Peyer's patch (tissue), 4 donors: Measurements from ENCODE around the gene HLCS. TPM values are rescaled to one million over a fixed set of nuclear protein-coding genes. Genes with fewer than 3 reads are reported as not detected.

Experiments used
- DNase-seq, 3 donors: peaks; one replicate each; pipeline ENCODE4 v3.0.0-alpha.2; 2017 to 2019
- H3K27ac ChIP-seq, 4 donors: fragments of 200-600 bp; sonication (generic); one replicate each; pipeline ENCODE4 v1.5.1; 2016 to 2019
- H3K27me3 ChIP-seq, 2 donors: fragments of 200-600 bp; sonication (generic); one replicate each; pipeline ENCODE4 v1.5.1; 2019
- H3K36me3 ChIP-seq, 3 donors: fragments of 200-600 bp; sonication (generic); one replicate each; pipeline ENCODE4 v1.5.1; 2016 to 2019
- H3K4me1 ChIP-seq, 4 donors: fragments of 200-600 bp; sonication (generic); one replicate each; pipeline ENCODE4 v1.5.1; 2016 to 2019
- H3K4me3 ChIP-seq, 4 donors: fragments of 200-600 bp; sonication (generic); 1 replicate in 3 of 4; 2 replicates in 1 of 4; pipeline ENCODE4 v1.5.1; 2016 to 2019; ENCODE audit warnings: mild to moderate bottlenecking in 1 of 4
- H3K9me3 ChIP-seq, 4 donors: fragments of 200-600 bp; sonication (generic); one replicate each; pipeline ENCODE4 v1.5.1; 2016 to 2019; ENCODE audit warnings: mild to moderate bottlenecking in 1 of 4
- CTCF ChIP-seq, 6 experiments: fragments of 450-650 bp in 4 of 6; fragments of 200-600 bp in 2 of 6; sonication (generic) in 1 of 6; IDR thresholded peaks; one replicate each; pipeline ENCODE4 v1.5.1; 2017 to 2019; ENCODE audit warnings: antibody characterized with exemption in 6 of 6, mild to moderate bottlenecking in 3 of 6, moderate library complexity in 1 of 6
- POLR2A ChIP-seq, 2 donors: fragments of 450-650 bp; IDR thresholded peaks; one replicate each; pipeline ENCODE4 v1.5.1; 2017; ENCODE audit warnings: antibody characterized with exemption in 2 of 2, mild to moderate bottlenecking in 2 of 2, moderate library complexity in 2 of 2
- total RNA-seq, 4 donors: library from RNA; depleted of rRNA; stranded (reverse); fragments of >200 nt; gene quantifications; one replicate each; pipeline ENCODE4 v1.1.0, GENCODE V29; 2016

The HLCS gene
- total RNA-seq, 4 donors from 2014 or later: 14.9 to 27.9 (median 24.3) TPM

- Histone ChIP-seq H3K4me1 (no peaks in the 10 kb centered on the region), H3K27me3 (no peaks in the 10 kb centered on the region), H3K27ac (no peak overlapping the region), H3K36me3 (no peaks in the 10 kb centered on the region), H3K9me3 (no peaks in the 10 kb centered on the region), H3K4me3 (no peak overlapping the region)
- no peak for DNase-seq
- TF ChIP-seq POLR2A (IDR thresholded peaks at IDR 0.05): no peak
- no peak for TF ChIP-seq CTCF (IDR thresholded peaks at IDR 0.05)
Measured at GRCh38 chr21:36848730-36849274, 117.7 kb downstream of the HLCS start.

- TF ChIP-seq POLR2A (IDR thresholded peaks at IDR 0.05) (no peak), CTCF (IDR thresholded peaks at IDR 0.05) (no peak)
- no peaks in the 10 kb centered on the region for H3K4me1 ChIP-seq
- no peak overlapping the region for H3K27ac ChIP-seq
- no peaks in the 10 kb centered on the region for H3K27me3 ChIP-seq
- no peak for DNase-seq
- H3K9me3 ChIP-seq: no peaks in the 10 kb centered on the region
- no peaks in the 10 kb centered on the region for H3K36me3 ChIP-seq
- H3K4me3 ChIP-seq: no peak overlapping the region
Measured at GRCh38 chr21:36847189-36847588, 119.3 kb downstream of the HLCS start.

GRCh38 chr21:36846631-36847030 is 119.8 kb downstream of the HLCS start:
- Histone ChIP-seq H3K4me1 (no peaks in the 10 kb centered on the region), H3K9me3 (no peaks in the 10 kb centered on the region), H3K4me3 (no peak overlapping the region), H3K27ac (no peak overlapping the region), H3K27me3 (no peaks in the 10 kb centered on the region), H3K36me3 (no peaks in the 10 kb centered on the region)
- DNase-seq: no peak
- no peak for TF ChIP-seq POLR2A (IDR thresholded peaks at IDR 0.05)
- TF ChIP-seq CTCF (IDR thresholded peaks at IDR 0.05): no peak

- Histone ChIP-seq H3K4me1 (no peaks in the 10 kb centered on the region), H3K27me3 (no peaks in the 10 kb centered on the region), H3K27ac (no peak overlapping the region), H3K9me3 (no peaks in the 10 kb centered on the region), H3K4me3 (no peak overlapping the region), H3K36me3 (no peaks in the 10 kb centered on the region)
- TF ChIP-seq CTCF (IDR thresholded peaks at IDR 0.05): no peak
- no peak for TF ChIP-seq POLR2A (IDR thresholded peaks at IDR 0.05)
- DNase-seq: no peak
Measured at GRCh38 chr21:36845790-36846189, 120.7 kb downstream of the HLCS start.

- Histone ChIP-seq H3K9me3 (no peaks in the 10 kb centered on the region), H3K4me1 (no peaks in the 10 kb centered on the region), H3K27me3 (no peaks in the 10 kb centered on the region), H3K36me3 (no peaks in the 10 kb centered on the region), H3K27ac (no peak overlapping the region), H3K4me3 (no peak overlapping the region)
- TF ChIP-seq POLR2A (IDR thresholded peaks at IDR 0.05) (no peak), CTCF (IDR thresholded peaks at IDR 0.05) (no peak)
- DNase-seq: no peak
Measured at GRCh38 chr21:36845070-36845469, 121.4 kb downstream of the HLCS start.

GRCh38 chr21:36841866-36842265 is 124.6 kb downstream of the HLCS start:
- TF ChIP-seq POLR2A (IDR thresholded peaks at IDR 0.05) (no peak), CTCF (IDR thresholded peaks at IDR 0.05) (no peak)
- DNase-seq: no peak
- Histone ChIP-seq H3K9me3 (no peaks in the 10 kb centered on the region), H3K4me1 (no peaks in the 10 kb centered on the region), H3K27ac (no peak overlapping the region), H3K36me3 (no peaks in the 10 kb centered on the region), H3K4me3 (no peak overlapping the region), H3K27me3 (no peaks in the 10 kb centered on the region)
